Stimulated activated CD4-positive, alpha-beta T cell treated with anti-CD3 and anti-CD28 coated beads, Interleukin-1b, Interleukin-23, amount 100 ng/mL, for 48 hours (primary cell): Measurements from ENCODE around the gene MORC4.

Source experiments
- DNase-seq: peaks from one replicate; pipeline ENCODE4 v3.0.0-alpha.2; 2020

Gene MORC4

GRCh38 chrX:106905064-106905708, 94.8 kb downstream of the MORC4 start:
- no peak for DNase-seq

GRCh38 chrX:106903856-106904528, 96.0 kb downstream of the MORC4 start:
- DNase-seq: no peak

DNA sequence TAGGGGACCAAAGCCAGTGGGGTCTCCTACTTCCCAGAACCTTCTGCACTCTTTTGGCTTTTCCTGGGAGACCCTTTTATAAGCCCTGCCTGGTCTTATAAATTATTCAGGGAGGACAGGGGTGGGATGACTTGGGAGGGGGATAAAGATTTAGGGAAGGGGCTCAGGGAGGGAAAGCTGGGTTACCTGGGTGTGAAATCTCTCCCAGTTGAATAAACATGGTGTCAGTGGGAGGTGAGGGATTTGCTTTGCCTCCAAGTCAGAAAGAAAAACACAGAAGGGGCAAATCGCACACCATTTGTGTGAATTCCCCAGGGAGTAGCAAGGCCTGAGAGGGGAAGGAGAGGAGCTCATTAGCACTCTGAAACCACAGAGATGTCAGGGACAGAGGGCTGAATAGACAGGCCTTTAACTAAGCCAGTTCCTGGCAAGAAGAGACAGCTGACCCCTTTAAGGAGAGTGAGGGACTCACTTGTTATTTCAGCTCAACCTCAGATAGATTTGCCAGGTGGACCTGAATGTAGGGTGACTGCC, 96.7 kb downstream of the MORC4 start, which contains the start of gene RIPPLY1:
Gene RIPPLY1 (minus strand): TSS at position 51 of the 534 bp plus-strand sequence. CDS start 54 bp downstream, outside the sequence.
- DNase-seq: no peak

DNA sequence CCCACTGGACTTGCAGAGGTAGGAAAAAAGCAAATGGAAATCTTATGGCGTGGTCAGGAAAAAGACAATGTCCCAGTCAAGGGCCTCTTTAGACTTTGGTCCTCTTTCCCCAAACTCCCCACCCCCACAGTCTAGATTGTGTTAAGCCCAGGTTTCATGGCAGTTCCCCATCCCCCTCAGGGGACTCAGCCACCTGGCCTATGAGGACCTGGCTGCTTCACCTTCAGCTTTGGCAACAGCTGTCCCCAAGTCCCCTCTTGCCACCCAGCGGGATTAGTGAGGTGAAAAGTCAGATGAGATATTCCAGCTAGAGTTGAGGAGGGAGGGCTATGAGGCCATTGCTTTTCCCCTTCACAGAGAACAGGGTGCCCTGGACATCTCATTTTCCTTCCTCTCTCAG, 97.3 kb downstream of the MORC4 start:
- no peak for DNase-seq

DNA sequence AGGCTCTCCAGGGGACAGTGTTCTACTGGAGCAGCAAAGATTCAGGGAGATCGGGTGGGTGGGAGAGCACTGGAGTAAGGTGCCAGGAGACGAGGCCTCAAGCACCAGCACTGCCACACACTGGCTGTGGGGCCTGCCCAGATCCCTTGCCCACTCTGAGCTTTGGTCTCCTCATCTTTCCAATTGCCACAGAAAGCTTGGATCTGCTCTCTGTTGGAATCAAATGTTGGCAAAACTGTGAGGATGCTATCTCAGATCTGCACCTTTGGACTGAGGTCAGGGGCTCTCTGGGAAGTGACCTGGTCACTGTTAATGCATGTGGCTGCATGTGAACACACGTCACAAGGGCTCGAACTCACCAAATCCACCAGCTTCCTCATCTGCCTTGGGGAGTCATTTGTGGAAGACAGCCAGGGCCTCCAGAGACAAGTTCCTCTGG, 98.2 kb downstream of the MORC4 start:
- no peak for DNase-seq

DNA sequence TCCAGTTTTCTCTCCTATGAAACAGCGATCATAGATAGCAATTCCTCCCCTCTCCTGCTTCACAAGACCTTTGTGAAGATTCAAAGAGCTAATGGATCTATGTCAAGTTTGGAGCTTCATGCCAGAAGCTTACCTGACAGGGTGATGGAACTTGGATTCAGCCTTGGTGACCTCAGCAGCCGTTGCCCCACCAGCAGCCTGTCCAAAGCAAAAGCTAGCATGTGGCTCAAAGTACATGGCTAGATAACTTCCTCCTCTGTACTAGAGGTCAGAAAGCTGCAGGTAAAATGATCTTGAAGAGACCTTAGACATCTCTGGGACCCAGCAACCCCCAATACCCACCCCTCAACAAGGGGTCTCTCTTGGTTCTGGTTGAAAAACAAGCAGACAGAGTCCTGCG, 98.7 kb downstream of the MORC4 start:
- no peak for DNase-seq

GRCh38 chrX:106899841-106900240, 100.2 kb downstream of the MORC4 start:
- no peak for DNase-seq

DNA sequence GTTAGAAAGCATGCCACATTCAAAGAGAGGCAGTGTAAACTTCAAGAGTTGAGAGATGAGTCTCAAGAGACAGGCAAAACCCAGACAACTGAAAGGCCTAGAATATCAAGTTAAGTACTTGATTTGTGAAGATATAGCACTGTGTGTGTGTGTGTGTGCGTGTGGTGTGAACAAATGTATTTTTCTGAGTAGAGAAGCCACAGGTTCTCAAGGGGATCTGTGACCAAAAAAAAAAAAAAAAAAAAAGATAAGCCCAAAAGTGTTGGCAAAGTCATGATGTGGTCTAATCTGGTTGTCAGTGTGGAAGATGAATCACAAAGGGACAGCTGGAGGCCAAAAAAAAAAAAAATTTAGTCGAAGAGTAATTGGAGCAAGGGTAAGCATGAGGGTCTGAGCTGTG, 100.7 kb downstream of the MORC4 start:
- DNase-seq: no peak

DNA sequence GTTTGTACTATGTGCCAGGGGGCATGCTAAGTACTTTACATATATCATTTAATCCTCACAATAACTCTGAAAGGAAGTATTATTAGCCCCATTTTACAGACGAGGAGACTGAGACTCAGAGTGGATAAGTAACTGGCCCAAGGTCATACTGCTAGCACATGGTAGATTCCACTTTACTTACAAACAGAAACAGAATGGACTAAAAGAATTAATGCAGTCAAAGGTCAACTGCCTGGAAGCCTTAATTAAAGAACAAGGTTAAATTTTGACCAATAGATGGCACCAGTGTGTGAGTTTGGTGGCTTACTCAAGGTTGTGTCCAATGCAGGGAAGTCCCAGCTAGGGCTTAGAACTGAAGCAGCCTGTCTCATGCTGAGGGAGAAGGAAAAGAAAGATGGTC, 101.5 kb downstream of the MORC4 start:
- DNase-seq: no peak

GRCh38 chrX:106897259-106897658, 102.8 kb downstream of the MORC4 start:
- DNase-seq: no peak

DNA sequence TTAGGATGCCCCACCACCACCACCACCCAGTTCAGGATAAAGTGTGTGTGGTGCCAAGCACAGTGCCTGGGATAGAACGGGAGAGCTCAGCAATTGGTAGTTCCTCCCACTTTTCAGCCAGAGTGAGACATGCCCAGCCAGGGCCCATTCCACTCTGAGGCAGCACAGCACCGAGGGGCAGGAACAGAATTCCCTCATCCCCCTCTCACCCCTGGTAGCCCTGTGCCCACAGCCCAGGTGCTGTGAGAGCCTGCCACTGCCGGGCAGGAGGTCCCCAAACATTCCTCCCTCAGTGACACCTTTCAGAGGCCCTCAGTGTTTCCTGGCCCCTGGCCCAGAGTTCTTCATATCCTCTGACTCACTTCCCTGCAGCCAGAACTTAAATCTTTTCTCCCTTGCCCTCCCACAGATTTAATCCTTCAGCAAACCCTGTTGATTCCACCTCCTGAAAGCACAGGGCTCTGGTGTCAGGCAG, 105.0 kb downstream of the MORC4 start:
- DNase-seq: no peak

DNA sequence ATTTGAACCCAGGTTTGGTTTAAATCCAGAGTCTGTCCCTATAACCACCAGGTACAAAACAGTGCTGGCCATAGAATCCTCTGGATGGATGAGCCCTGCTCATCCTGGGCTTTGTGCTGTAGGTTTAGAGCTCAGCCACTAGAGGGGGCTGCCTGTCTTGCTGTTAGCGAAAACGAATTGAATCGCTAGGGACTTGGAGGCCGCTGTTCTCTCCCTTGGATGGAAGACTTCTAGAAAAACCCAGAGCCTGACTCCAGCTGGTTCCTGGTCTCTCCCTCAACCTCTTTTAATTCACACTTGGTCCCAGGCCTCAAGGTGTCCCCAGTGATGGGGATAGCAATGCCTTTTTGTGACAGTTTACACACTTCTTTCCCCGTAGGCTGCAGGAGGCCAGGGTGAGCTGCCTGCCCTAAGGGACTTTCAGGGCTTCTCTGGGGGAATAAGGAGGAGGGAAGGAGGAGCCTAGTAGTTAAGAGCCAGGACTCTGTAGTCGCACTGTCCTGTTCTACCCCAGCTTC, 105.6 kb downstream of the MORC4 start:
- peak; percentile 23 for DNase-seq

GRCh38 chrX:106891762-106892460, 108.1 kb downstream of the MORC4 start:
- no peak for DNase-seq
